Tibial artery (tissue), 4 donors: ENCODE results near the gene ETNK2.

Experiments used
- DNase-seq, 2 donors: peaks; one replicate each; pipeline ENCODE4 v3.0.0-alpha.2; 2019
- H3K27ac ChIP-seq, 2 donors: fragments of 200-600 bp; sonication (generic) in 1 of 2; 1 replicate in 1 of 2; 2 replicates in 1 of 2; pipeline ENCODE4 v1.5.1; 2018 to 2019; ENCODE audit warnings: mild to moderate bottlenecking in 1 of 2
- H3K27me3 ChIP-seq, 2 donors: fragments of 200-600 bp; sonication (generic) in 1 of 2; one replicate each; pipeline versions ENCODE4 v1.5.1 to v1.6.0; 2016 to 2019
- H3K36me3 ChIP-seq, 3 donors: fragments of 200-600 bp; sonication (generic) in 2 of 3; one replicate each; pipeline ENCODE4 v1.5.1; 2016 to 2019; ENCODE audit warnings: mild to moderate bottlenecking in 2 of 3
- H3K4me1 ChIP-seq, 4 donors: fragments of 200-600 bp; sonication (generic) in 2 of 4; 1 replicate in 3 of 4; 2 replicates in 1 of 4; pipeline ENCODE4 v1.5.1; 2016 to 2019
- H3K4me3 ChIP-seq, 2 donors: fragments of 200-600 bp; sonication (generic) in 1 of 2; 1 replicate in 1 of 2; 2 replicates in 1 of 2; pipeline ENCODE4 v1.5.1; 2018 to 2019; ENCODE audit warnings: mild to moderate bottlenecking in 2 of 2
- H3K9me3 ChIP-seq, 3 donors: fragments of 200-600 bp; sonication (generic) in 1 of 3; one replicate each; pipeline ENCODE4 v1.5.1; 2016 to 2019
- CTCF ChIP-seq, 2 experiments: fragments of 200-600 bp in 1 of 2; fragments of 450-650 bp in 1 of 2; IDR thresholded peaks; one replicate each; pipeline ENCODE4 v1.5.1; 2017 to 2019; ENCODE audit warnings: antibody characterized with exemption in 2 of 2, mild to moderate bottlenecking in 1 of 2, moderate library complexity in 1 of 2
- intact Hi-C: fragments of 100-400 bp; cut with DNase I; formaldehyde crosslinking; loops from one replicate; pipeline ENCODE4 v1.15.0; 2023; ENCODE audit warnings: low total_unique reads

Gene ETNK2

GRCh38 chr1:204139952-204140351 lies 11.9 kb downstream of the ETNK2 start:
- no peak for DNase-seq
- intact Hi-C loops: no loop called here
- no peaks in the 10 kb centered on the region for H3K4me1 ChIP-seq
- no peaks in the 10 kb centered on the region for H3K9me3 ChIP-seq
- no peaks in the 10 kb centered on the region for H3K27me3 ChIP-seq
- no peak for TF ChIP-seq CTCF (IDR thresholded peaks at IDR 0.05)
- H3K27ac ChIP-seq: no peak overlapping the region
- H3K4me3 ChIP-seq: no peak overlapping the region
- peaks cover 62 to 87% (median 73%) of the 10 kb centered on the region in 3 donors for H3K36me3 ChIP-seq

- Histone ChIP-seq H3K27ac (no peak overlapping the region), H3K36me3 (peaks cover 70 to 92% (median 81%) of the 10 kb centered on the region in 3 donors), H3K9me3 (no peaks in the 10 kb centered on the region), H3K27me3 (no peaks in the 10 kb centered on the region), H3K4me1 (no peaks in the 10 kb centered on the region), H3K4me3 (no peak overlapping the region)
- no peak for TF ChIP-seq CTCF (IDR thresholded peaks at IDR 0.05)
- DNase-seq: no peak
- intact Hi-C loops: no loop called here
Observed at GRCh38 chr1:204139088-204139487, 12.8 kb downstream of the ETNK2 start.

- Histone ChIP-seq H3K36me3 (peaks cover 59 to 87% (median 75%) of the 10 kb centered on the region in 3 donors), H3K27me3 (no peaks in the 10 kb centered on the region), H3K9me3 (no peaks in the 10 kb centered on the region), H3K4me3 (no peak overlapping the region), H3K4me1 (peaks cover 0 to 4% (median under 1%) of the 10 kb centered on the region in 4 donors), H3K27ac (no peak overlapping the region)
- intact Hi-C loops: no loop called here
- DNase-seq: no peak
- TF ChIP-seq CTCF (IDR thresholded peaks at IDR 0.05): no peak
Observed at GRCh38 chr1:204136814-204137213, 15.0 kb downstream of the ETNK2 start.

GRCh38 chr1:204134103-204134502 lies 17.7 kb downstream of the ETNK2 start:
- peaks cover 38 to 65% (median 53%) of the 10 kb centered on the region in 3 donors for H3K36me3 ChIP-seq
- no peak overlapping the region for H3K4me3 ChIP-seq
- peaks cover 4 to 31% (median 15%) of the 10 kb centered on the region in 4 donors for H3K4me1 ChIP-seq
- no peak overlapping the region for H3K27ac ChIP-seq
- no peak for DNase-seq
- TF ChIP-seq CTCF (IDR thresholded peaks at IDR 0.05): no peak
- H3K27me3 ChIP-seq: no peaks in the 10 kb centered on the region
- H3K9me3 ChIP-seq: no peaks in the 10 kb centered on the region
- intact Hi-C loops: no loop called here

- Histone ChIP-seq H3K36me3 (peaks cover 24 to 51% (median 39%) of the 10 kb centered on the region in 3 donors), H3K4me3 (no peak overlapping the region), H3K4me1 (peaks cover 4 to 42% (median 22%) of the 10 kb centered on the region in 4 donors), H3K9me3 (no peaks in the 10 kb centered on the region), H3K27ac (no peak overlapping the region), H3K27me3 (no peaks in the 10 kb centered on the region)
- intact Hi-C loops: no loop called here
- TF ChIP-seq CTCF (IDR thresholded peaks at IDR 0.05): no peak
- DNase-seq: no peak
Observed at GRCh38 chr1:204132718-204133117, 19.1 kb downstream of the ETNK2 start.

GRCh38 chr1:204131978-204132377 lies 19.9 kb downstream of the ETNK2 start:
- H3K36me3 ChIP-seq: peaks cover 20 to 43% (median 34%) of the 10 kb centered on the region in 3 donors

More at GRCh38 chr1:204131978-204132377, 19.9 kb downstream of the ETNK2 start:
- no peak for DNase-seq
- Histone ChIP-seq H3K27ac (no peak overlapping the region), H3K4me1 (peaks cover 5 to 49% (median 28%) of the 10 kb centered on the region in 4 donors), H3K9me3 (no peaks in the 10 kb centered on the region), H3K27me3 (no peaks in the 10 kb centered on the region), H3K4me3 (no peak overlapping the region)
- intact Hi-C loops: no loop called here
- no peak for TF ChIP-seq CTCF (IDR thresholded peaks at IDR 0.05)
